Cardiac fibroblast (primary cell): ENCODE measurements around the gene ASAP3.
A peak's percentile ranks its signal among the peaks of the same experiment; 100 is the strongest.

ENCODE experiments used
- DNase-seq, 2 donors: peaks; one replicate each; pipeline versions ENCODE4 v3.0.0 to v3.0.0-alpha.2; 2010; ENCODE audit warnings: low read depth in 2 of 2
- H3K4me3 ChIP-seq, 2 donors: replicated peaks in 1 of 2; 1 replicate in 1 of 2; 2 replicates in 1 of 2; pipeline ENCODE4 v1.5.1; 2011; ENCODE audit warnings: low read depth in 2 of 2, low read length in 2 of 2, mild to moderate bottlenecking in 2 of 2, moderate library complexity in 1 of 2
- TF ChIP-seq, protein P1 (sequence below): IDR thresholded peaks from one replicate; pipeline ENCODE4 v1.5.1; 2011; ENCODE audit warnings: low read depth, mild to moderate bottlenecking, low read length, inconsistent platforms

Gene ASAP3

GRCh38 chr1:23529146-23530086 lies 45.4 kb upstream of the ASAP3 start:
- TF ChIP-seq, protein P1, sequence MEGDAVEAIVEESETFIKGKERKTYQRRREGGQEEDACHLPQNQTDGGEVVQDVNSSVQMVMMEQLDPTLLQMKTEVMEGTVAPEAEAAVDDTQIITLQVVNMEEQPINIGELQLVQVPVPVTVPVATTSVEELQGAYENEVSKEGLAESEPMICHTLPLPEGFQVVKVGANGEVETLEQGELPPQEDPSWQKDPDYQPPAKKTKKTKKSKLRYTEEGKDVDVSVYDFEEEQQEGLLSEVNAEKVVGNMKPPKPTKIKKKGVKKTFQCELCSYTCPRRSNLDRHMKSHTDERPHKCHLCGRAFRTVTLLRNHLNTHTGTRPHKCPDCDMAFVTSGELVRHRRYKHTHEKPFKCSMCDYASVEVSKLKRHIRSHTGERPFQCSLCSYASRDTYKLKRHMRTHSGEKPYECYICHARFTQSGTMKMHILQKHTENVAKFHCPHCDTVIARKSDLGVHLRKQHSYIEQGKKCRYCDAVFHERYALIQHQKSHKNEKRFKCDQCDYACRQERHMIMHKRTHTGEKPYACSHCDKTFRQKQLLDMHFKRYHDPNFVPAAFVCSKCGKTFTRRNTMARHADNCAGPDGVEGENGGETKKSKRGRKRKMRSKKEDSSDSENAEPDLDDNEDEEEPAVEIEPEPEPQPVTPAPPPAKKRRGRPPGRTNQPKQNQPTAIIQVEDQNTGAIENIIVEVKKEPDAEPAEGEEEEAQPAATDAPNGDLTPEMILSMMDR = no peak
- H3K4me3 ChIP-seq = no peak overlapping the region
- no peak for DNase-seq

DNA sequence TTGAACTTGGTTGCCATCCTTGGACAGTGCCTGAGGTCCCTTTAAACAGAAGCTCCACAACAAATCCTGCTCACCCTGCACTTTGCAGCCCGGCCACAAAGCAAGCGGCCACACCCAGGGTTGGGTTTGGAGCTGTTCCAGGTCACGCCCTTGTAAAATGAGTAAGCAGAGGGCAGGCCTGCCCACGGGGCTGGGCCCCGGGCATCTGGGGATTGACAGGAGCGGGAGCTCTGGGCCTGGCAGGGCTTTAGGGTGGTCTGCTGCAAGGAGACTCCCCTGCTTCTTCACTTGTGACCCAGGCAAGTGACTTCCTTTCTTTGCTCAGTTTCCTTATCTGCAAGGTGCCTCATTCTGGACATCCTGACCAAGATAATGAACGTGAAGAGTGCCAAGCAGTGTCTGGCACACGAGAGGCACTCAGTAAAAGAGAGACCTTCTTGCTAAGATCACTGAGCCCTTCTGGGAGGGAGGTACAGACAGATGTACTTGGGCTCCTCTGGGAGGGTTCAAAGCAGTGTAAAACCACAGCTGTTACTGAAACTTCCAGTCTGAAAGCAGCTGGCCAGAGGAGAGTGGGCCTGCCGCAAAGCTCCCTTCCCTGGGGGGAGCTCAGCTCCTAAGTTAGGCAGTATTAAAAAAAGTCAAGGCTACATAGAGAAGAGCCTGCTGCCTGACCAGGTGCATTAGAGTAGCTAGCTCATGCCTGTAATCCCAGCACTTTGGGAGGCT lies 44.4 kb upstream of the ASAP3 start:
- peak; percentile 82 for DNase-seq
- TF ChIP-seq, protein P1 = no peak
- no peak overlapping the region for H3K4me3 ChIP-seq

- no peak overlapping the region for H3K4me3 ChIP-seq
- DNase-seq = no peak
- TF ChIP-seq, protein P1 = no peak
Measured at GRCh38 chr1:23527900-23528249, 43.9 kb upstream of the ASAP3 start.

GRCh38 chr1:23527366-23527765 lies 43.4 kb upstream of the ASAP3 start:
- no peak for DNase-seq
- TF ChIP-seq, protein P1 = no peak
- no peak overlapping the region for H3K4me3 ChIP-seq

- TF ChIP-seq, protein P1 = no peak
- H3K4me3 ChIP-seq = no peak overlapping the region
- no peak for DNase-seq
Measured at GRCh38 chr1:23526329-23527041, 42.5 kb upstream of the ASAP3 start.

DNA sequence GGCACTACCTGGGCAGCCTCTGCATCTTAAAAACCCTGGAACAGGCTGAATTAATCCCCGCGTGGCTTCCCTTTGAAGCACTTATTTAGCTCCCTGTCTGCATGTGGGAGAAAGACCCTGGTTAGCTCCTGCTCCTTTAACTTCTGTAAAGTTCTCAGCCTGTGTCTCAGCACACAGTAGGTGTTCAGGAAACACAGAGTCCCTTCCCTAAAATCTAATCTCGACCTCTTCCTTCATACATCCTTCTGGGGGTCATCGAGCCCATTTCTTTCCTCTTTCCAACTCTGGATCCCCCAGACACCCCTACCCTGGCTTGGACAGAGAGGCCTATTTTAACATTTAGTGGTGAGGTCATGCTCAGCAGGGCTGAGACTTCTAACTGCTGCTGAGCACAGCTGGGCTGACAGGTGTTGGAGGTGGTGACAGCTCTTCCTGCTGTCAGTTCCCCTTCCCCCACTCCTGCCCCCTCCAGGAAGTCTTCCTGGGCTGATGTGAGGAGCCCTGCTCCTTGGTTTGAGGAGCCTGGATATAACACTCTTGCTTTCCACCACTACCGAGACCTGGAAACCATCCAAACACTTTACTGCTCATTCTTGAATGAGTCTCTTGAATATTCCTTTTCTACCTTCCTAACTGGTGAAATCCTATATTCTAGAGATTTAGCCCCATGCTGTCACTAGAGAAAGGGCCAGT lies 41.7 kb upstream of the ASAP3 start:
- TF ChIP-seq, protein P1 = no peak
- DNase-seq = no peak
- no peak overlapping the region for H3K4me3 ChIP-seq
